ENCODE measurements around the gene MSRB1.
"Not testable (repeated sequence)": the region's sequence is repeated elsewhere in the genome, so short reads cannot be mapped to it uniquely, and the experiment has no call there.

The MSRB1 gene

DNA sequence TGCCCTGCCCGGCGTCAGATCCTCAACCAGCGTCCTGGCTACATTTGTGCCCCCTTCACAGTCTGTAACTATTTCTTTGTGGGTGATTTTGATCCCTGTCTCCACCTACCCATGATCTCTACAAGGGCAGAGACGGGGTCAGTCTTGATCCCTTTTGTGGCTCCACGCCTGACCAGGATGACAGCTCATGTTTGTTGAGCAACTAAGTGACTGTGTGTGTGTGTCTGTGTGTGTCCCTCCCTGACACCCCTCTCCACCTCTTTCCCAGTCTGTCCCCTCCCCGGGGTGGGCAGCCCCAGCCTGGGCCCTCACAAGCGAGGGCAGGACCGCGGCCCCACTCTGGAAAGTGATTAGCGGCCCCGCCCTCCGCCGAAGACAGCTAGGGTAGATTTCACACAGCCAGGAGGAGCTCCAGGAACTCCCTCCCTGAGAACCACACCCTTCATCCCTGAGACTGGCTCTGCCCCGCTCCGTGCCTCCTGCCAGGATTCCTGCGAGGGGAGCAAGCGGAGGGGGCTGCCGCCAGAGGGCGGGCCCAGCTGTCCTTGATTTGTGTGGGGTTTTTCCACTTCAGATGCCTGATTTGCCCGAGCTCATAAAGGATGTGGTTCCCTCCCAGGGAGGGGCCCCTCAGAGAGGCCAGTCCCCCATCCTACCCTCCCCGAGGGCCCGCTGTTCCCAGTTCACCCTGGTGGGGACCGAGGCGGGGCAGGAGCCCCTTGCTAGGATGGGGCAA lies 19.5 kb downstream of the MSRB1 start:
- CTCF ChIA-PET: interaction anchor here (0.6 to 2.0 kb wide), 16 partner anchors 13 to 99 kb away, joined by 3 to 19 read pairs (median 3); partner anchors contain the start of gene MSRB1
- TF ChIP-seq BHLHE40 (IDR thresholded peaks at IDR 0.05; ENCODE audit: borderline replicate concordance) (no peak), TARDBP (IDR thresholded peaks at IDR 0.05) (no peak), NFRKB (IDR thresholded peaks at IDR 0.05) (no peak), L3MBTL2 (conservative IDR thresholded peaks at IDR 0.05) (peak; percentile 37; the same call in 1 of the 2 replicates)
- peak; percentile 76 for DNase-seq (ENCODE audit: extremely low spot score)
- POLR2A ChIA-PET: interaction anchor here (0.9 to 2.2 kb wide), 9 partner anchors 9 to 84 kb away, joined by 3 to 21 read pairs (median 4); partner anchors contain the start of gene RPS2

DNA sequence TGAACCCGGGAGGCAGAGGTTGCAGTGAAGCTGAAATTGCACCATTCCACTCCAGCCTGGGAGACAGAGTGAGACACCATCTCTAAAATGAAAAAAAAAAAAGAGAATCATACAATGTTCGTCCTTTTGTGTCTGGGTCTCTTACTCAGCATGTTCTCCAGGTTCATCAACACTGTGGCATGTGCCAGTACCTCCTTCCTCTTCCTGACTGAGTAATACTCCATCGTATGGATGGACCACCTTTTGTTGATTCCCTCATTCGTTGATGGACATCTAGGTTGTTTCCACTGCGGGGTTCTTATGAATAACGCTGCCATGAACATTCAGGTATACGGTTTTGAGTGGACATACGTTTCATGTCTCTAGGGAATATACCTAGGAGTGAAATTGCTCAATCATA lies 20.6 kb downstream of the MSRB1 start:
- POLR2A ChIA-PET: interaction anchor here (1.4 to 2.2 kb wide), 3 partner anchors 8 to 43 kb away, joined by 4 to 21 read pairs (median 8); partner anchors contain the start of gene RPS2
- no peak for DNase-seq (ENCODE audit: extremely low spot score)
- CTCF ChIA-PET: interaction anchor here (1.3 kb wide), 1 partner anchor 38 kb away, joined by 5 read pairs; no protein-coding TSS in a partner anchor
- TF ChIP-seq FOXA1 (IDR thresholded peaks at IDR 0.05) (no peak), FOXM1 (IDR thresholded peaks at IDR 0.05; ENCODE audit: borderline replicate concordance) (no peak), BHLHE40 (IDR thresholded peaks at IDR 0.05; ENCODE audit: borderline replicate concordance) (no peak), TARDBP (IDR thresholded peaks at IDR 0.05) (no peak)

DNA sequence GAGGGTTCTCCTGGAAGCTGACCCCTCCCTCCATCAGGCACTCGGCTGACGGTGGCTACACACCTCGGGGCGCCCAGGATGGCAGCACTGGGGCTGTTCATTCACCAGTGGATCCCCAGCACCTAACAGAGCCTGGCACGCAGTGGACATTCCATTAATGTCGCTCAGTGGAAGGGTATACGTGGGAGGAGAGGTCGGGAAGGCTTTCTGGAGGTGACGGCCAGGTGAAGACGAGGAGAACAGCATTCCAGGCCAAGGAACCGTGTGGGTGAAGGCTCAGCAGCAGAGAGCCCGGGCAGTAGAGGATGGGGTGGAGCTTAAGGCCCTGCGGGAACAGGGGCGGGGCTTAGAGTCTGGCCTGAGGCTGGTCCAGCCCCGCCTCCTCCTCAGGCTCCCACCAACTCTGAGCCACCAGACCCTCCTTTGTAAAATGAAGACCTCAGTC lies 22.2 kb downstream of the MSRB1 start:
- TF ChIP-seq ELF4 (IDR thresholded peaks at IDR 0.05) (no peak), SP1 (IDR thresholded peaks at IDR 0.05) (no peak), FOXK2 (IDR thresholded peaks at IDR 0.05) (no peak), FOXM1 (IDR thresholded peaks at IDR 0.05; ENCODE audit: borderline replicate concordance) (no peak), SUZ12 (IDR thresholded peaks at IDR 0.05) (no peak), HDGF (IDR thresholded peaks at IDR 0.05; ENCODE audit: borderline replicate concordance) (no peak)
- ChIA-PET POLR2A (interaction anchor here (0.6 to 1.3 kb wide), 5 partner anchors 8 to 45 kb away, joined by 3 to 6 read pairs (median 3); partner anchors contain the start of genes MSRB1 and RPS2), CTCF (interaction anchor here (0.6 to 1.0 kb wide), 2 partner anchors 20 to 30 kb away, joined by 4 to 6 read pairs; no protein-coding TSS in a partner anchor)
- DNase-seq (ENCODE audit: extremely low spot score): peak; percentile 88

GRCh38 chr16:1920122-1920521 lies 22.9 kb downstream of the MSRB1 start:
- DNase-seq (ENCODE audit: extremely low spot score); CTCF ChIA-PET: not testable (repeated sequence)
- POLR2A ChIA-PET: interaction anchor here (1.0 to 1.3 kb wide), 3 partner anchors 9 to 45 kb away, joined by 3 to 6 read pairs (median 4); partner anchors contain the start of genes MSRB1 and RPS2

DNA sequence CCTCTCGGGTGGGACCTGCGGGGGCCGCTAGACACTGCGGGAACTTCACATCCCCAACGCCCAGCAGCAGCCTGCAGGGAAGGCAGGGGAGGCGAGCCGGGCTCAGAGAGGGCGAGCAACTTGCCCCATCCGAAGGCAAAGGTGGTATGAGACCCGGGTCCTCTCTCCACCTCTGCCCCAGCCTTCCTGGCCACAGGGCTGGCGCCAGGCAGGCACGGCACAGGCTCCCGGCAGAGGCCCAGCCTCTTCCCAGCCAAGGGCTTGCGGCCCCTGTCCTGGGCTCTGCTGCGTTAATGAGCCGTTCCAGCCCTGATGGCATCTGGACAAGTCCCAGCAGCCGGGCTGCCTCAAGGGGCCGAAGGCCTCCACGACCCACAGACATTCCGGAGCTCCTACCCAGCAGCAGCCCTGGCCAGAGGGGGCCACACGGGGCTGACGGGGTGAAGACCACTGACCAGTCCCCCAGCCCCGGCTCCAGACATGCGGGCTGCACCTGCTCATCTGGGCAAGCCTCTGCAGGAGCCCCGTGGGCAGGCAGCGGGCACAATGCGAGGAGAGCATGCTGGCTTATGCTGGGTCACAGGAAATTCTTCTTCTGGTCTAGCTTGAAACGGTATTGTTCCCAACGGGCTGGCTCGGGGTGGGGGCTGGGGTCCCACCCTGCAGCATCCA lies 23.5 kb downstream of the MSRB1 start:
- TF ChIP-seq SUZ12 (IDR thresholded peaks at IDR 0.05) (no peak), SP1 (IDR thresholded peaks at IDR 0.05) (no peak), BHLHE40 (IDR thresholded peaks at IDR 0.05; ENCODE audit: borderline replicate concordance) (no peak), LEF1 (IDR thresholded peaks at IDR 0.05; ENCODE audit: borderline replicate concordance) (no peak), FOXA1 (IDR thresholded peaks at IDR 0.05) (no peak), PKNOX1 (IDR thresholded peaks at IDR 0.05) (no peak), L3MBTL2 (conservative IDR thresholded peaks at IDR 0.05) (no peak), FOXM1 (IDR thresholded peaks at IDR 0.05; ENCODE audit: borderline replicate concordance) (no peak), FOXK2 (IDR thresholded peaks at IDR 0.05) (no peak), CTBP1 (IDR thresholded peaks at IDR 0.05; ENCODE audit: borderline replicate concordance) (no peak)
- no peak for DNase-seq (ENCODE audit: extremely low spot score)
- CTCF ChIA-PET: no interaction called here
- POLR2A ChIA-PET: interaction anchor here (1.0 kb wide), 1 partner anchor 45 kb away, joined by 4 read pairs; the partner anchor contains the start of gene RPS2

DNA sequence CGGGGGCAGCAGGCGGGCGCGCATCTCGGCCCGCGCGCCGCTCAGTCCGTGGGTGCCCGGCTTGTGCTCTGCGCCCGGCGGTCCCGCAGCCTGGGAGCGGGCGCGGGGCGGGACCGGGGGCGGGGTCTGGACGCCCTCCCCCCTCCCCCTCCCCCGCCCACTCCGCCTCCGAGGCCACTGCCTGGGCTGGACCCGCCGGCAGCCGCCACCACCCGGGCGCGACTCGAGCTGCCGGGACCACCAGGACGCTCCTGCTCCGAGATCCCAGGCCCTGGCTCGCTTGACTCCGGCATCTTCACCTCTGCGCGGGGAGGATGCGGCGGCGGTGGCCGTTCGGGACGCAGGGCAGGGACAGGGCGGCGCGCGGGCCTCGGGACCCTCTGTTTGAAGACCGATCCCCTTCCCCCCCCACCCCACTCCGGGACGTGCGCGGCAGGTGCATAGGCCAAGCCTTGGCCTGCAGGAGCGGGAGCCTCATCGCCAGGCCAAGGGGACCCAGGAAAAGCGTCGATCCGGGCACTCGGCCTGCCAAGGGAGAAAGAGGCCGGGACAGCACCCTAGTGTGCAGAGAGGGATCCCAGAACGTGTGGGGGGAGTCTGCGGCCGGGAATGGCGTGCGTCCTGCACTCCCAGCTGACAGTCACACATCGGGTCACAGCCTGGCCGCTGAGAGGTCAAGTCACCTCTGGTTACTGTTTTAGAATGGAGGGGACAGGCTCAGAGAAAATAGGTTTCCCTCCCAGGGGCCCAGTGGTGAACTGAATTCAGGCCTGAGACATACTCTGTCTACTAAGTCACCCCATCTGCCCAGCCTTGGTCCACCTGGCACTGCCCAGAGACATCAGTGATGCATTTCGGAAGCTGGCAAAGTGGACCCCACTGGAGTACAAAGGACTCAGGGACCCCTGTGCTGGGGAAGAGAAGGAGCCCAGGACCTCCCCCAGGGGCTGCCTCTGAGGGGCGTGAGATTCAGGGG lies 24.4 kb downstream of the MSRB1 start, which contains the start of gene HS3ST6:
TSS of gene HS3ST6 (minus strand) at position 65 of the 976 bp plus-strand sequence. CDS start 92 bp downstream, outside the sequence.
- ChIA-PET POLR2A (no interaction called here), CTCF (no interaction called here)
- TF ChIP-seq PKNOX1 (IDR thresholded peaks at IDR 0.05) (no peak), ZNF384 (IDR thresholded peaks at IDR 0.05) (no peak), LEF1 (IDR thresholded peaks at IDR 0.05; ENCODE audit: borderline replicate concordance) (no peak), CTBP1 (IDR thresholded peaks at IDR 0.05; ENCODE audit: borderline replicate concordance) (no peak), SUZ12 (IDR thresholded peaks at IDR 0.05) (no peak), BHLHE40 (IDR thresholded peaks at IDR 0.05; ENCODE audit: borderline replicate concordance) (no peak), FOXA1 (IDR thresholded peaks at IDR 0.05) (no peak), NFRKB (IDR thresholded peaks at IDR 0.05) (no peak), FOXM1 (IDR thresholded peaks at IDR 0.05; ENCODE audit: borderline replicate concordance) (no peak), FOXK2 (IDR thresholded peaks at IDR 0.05) (no peak), TARDBP (IDR thresholded peaks at IDR 0.05) (no peak), ARNT (IDR thresholded peaks at IDR 0.05) (no peak), ELF4 (IDR thresholded peaks at IDR 0.05) (no peak), L3MBTL2 (conservative IDR thresholded peaks at IDR 0.05) (no peak), SP1 (IDR thresholded peaks at IDR 0.05) (no peak), HDGF (IDR thresholded peaks at IDR 0.05; ENCODE audit: borderline replicate concordance) (no peak)
- DNase-seq (ENCODE audit: extremely low spot score): no peak

Data from HEK293T (cell line).